Mononuclear cell (primary cell): ENCODE measurements around the gene RAB11FIP3. TPM values are rescaled to one million over a fixed set of nuclear protein-coding genes. Genes with fewer than 3 reads are reported as not detected.
"Not testable (repeated sequence)": the region's sequence is repeated elsewhere in the genome, so short reads cannot be mapped to it uniquely, and the experiment has no call there.

Source experiments
- H3K27me3 ChIP-seq: 2 replicates; pipeline ENCODE4 v1.6.0; 2011; ENCODE audit warnings: low read length, control low read depth; ENCODE audit not compliant: insufficient read depth
- H3K4me1 ChIP-seq: 2 replicates; pipeline ENCODE4 v1.5.1; 2011; ENCODE audit warnings: mild to moderate bottlenecking, low read length, control low read depth; ENCODE audit not compliant: insufficient read depth
- H3K4me3 ChIP-seq: 2 replicates; pipeline ENCODE4 v1.5.1; 2011; ENCODE audit warnings: mild to moderate bottlenecking, low read length, moderate library complexity
- H3K9me3 ChIP-seq: 2 replicates; pipeline ENCODE4 v1.5.1; 2011; ENCODE audit warnings: low read depth, mild to moderate bottlenecking, control low read depth, low read length
- total RNA-seq: library from RNA; depleted of rRNA; stranded (reverse); fragments of >200 nt; gene quantifications from one replicate; pipeline ENCODE4 v1.2.3, GENCODE V29; 2012

The RAB11FIP3 gene
- 6.5 TPM for total RNA-seq

GRCh38 chr16:425082-425718, at the start of gene RAB11FIP3:
TSS of gene RAB11FIP3 (plus strand) at chr16:425649. CDS start at chr16:426007, 358 bp downstream.
- Histone ChIP-seq H3K9me3 (no peaks in the 10 kb centered on the region), H3K4me1 (peaks cover 27% of the 10 kb centered on the region), H3K4me3 (peak within 1 kb of the TSS; percentile 59), H3K27me3 (peaks cover 6% of the 10 kb centered on the region)

GRCh38 chr16:375927-376816, 49.3 kb upstream of the RAB11FIP3 start:
- H3K4me3 ChIP-seq, result no peak overlapping the region
- no peaks in the 10 kb centered on the region for H3K9me3 ChIP-seq
- no peaks in the 10 kb centered on the region for H3K27me3 ChIP-seq
- H3K4me1 ChIP-seq, result peaks cover 21% of the 10 kb centered on the region

- H3K4me3 ChIP-seq, result no peak overlapping the region
- peaks cover 18% of the 10 kb centered on the region for H3K4me1 ChIP-seq
- no peaks in the 10 kb centered on the region for H3K27me3 ChIP-seq
- H3K9me3 ChIP-seq, result no peaks in the 10 kb centered on the region
Measured at GRCh38 chr16:376817-377418, 48.5 kb upstream of the RAB11FIP3 start.

GRCh38 chr16:377419-377951, 48.0 kb upstream of the RAB11FIP3 start:
- H3K9me3 ChIP-seq, result no peaks in the 10 kb centered on the region
- H3K4me3 ChIP-seq, result no peak overlapping the region
- no peaks in the 10 kb centered on the region for H3K27me3 ChIP-seq
- peaks cover 20% of the 10 kb centered on the region for H3K4me1 ChIP-seq

GRCh38 chr16:378113-378820, 47.2 kb upstream of the RAB11FIP3 start:
- not testable (repeated sequence) for H3K4me3 ChIP-seq, H3K27me3 ChIP-seq, H3K9me3 ChIP-seq
- peaks cover 28% of the 10 kb centered on the region for H3K4me1 ChIP-seq

- H3K4me3 ChIP-seq, result no peak overlapping the region
- H3K27me3 ChIP-seq, result no peaks in the 10 kb centered on the region
- peaks cover 34% of the 10 kb centered on the region for H3K4me1 ChIP-seq
- no peaks in the 10 kb centered on the region for H3K9me3 ChIP-seq
Measured at GRCh38 chr16:378821-379182, 46.6 kb upstream of the RAB11FIP3 start.

- H3K27me3 ChIP-seq, result no peaks in the 10 kb centered on the region
- H3K4me1 ChIP-seq, result peaks cover 39% of the 10 kb centered on the region
- H3K9me3 ChIP-seq, result no peaks in the 10 kb centered on the region
- H3K4me3 ChIP-seq, result no peak overlapping the region
Measured at GRCh38 chr16:379183-379960, 46.1 kb upstream of the RAB11FIP3 start.

- Histone ChIP-seq H3K4me1 (peaks cover 41% of the 10 kb centered on the region), H3K4me3 (no peak overlapping the region), H3K9me3 (no peaks in the 10 kb centered on the region), H3K27me3 (no peaks in the 10 kb centered on the region)
Measured at GRCh38 chr16:379961-380761, 45.3 kb upstream of the RAB11FIP3 start.

- no peaks in the 10 kb centered on the region for H3K27me3 ChIP-seq
- peak overlapping the region; percentile 55 for H3K4me3 ChIP-seq
- H3K9me3 ChIP-seq, result no peaks in the 10 kb centered on the region
- peaks cover 41% of the 10 kb centered on the region for H3K4me1 ChIP-seq
Measured at GRCh38 chr16:380762-381011, 44.8 kb upstream of the RAB11FIP3 start.

- H3K4me1 ChIP-seq, result peaks cover 41% of the 10 kb centered on the region
- peak overlapping the region; percentile 55 for H3K4me3 ChIP-seq
- H3K9me3 ChIP-seq, result no peaks in the 10 kb centered on the region
- no peaks in the 10 kb centered on the region for H3K27me3 ChIP-seq
Measured at GRCh38 chr16:381012-381788, 44.2 kb upstream of the RAB11FIP3 start.

GRCh38 chr16:381789-382717, 43.4 kb upstream of the RAB11FIP3 start, which contains the start of gene PGAP6:
TSS of gene PGAP6 (minus strand) at chr16:381978. CDS start at chr16:381821, 157 bp downstream.
- peaks cover 41% of the 10 kb centered on the region for H3K4me1 ChIP-seq
- H3K27me3 ChIP-seq, result no peaks in the 10 kb centered on the region
- H3K4me3 ChIP-seq, result peak within 1 kb of the TSS; percentile 71
- no peaks in the 10 kb centered on the region for H3K9me3 ChIP-seq

GRCh38 chr16:383326-384051, 42.0 kb upstream of the RAB11FIP3 start:
- peaks cover 41% of the 10 kb centered on the region for H3K4me1 ChIP-seq
- peak overlapping the region; percentile 71 for H3K4me3 ChIP-seq
- no peaks in the 10 kb centered on the region for H3K9me3 ChIP-seq
- no peaks in the 10 kb centered on the region for H3K27me3 ChIP-seq
